Sigmoid colon (tissue), 7 donors: ENCODE data around the gene REEP3. TPM values are rescaled to one million over a fixed set of nuclear protein-coding genes. Genes with fewer than 3 reads are reported as not detected.

ENCODE experiments used
- DNase-seq: peaks from one replicate; pipeline ENCODE4 v3.0.0-alpha.2; 2019
- H3K27ac ChIP-seq, 4 donors: fragments of 200-600 bp; sonication (generic); one replicate each; pipeline ENCODE4 v1.5.1; 2016 to 2019; ENCODE audit warnings: mild to moderate bottlenecking in 1 of 4
- H3K27me3 ChIP-seq, 3 donors: fragments of 200-600 bp; sonication (generic); one replicate each; pipeline ENCODE4 v1.5.1; 2019; ENCODE audit warnings: mild to moderate bottlenecking in 1 of 3
- H3K36me3 ChIP-seq, 4 donors: fragments of 200-600 bp; sonication (generic); one replicate each; pipeline ENCODE4 v1.5.1; 2016 to 2019
- H3K4me1 ChIP-seq, 4 donors: fragments of 200-600 bp; sonication (generic); one replicate each; pipeline ENCODE4 v1.5.1; 2017 to 2019
- H3K4me3 ChIP-seq, 4 donors: fragments of 200-600 bp; sonication (generic); one replicate each; pipeline ENCODE4 v1.5.1; 2017 to 2019; ENCODE audit warnings: mild to moderate bottlenecking in 2 of 4, moderate library complexity in 1 of 4
- H3K9me3 ChIP-seq, 4 donors: fragments of 200-600 bp in 3 of 4; sonication (generic) in 3 of 4; one replicate each; pipeline versions ENCODE4 v1.5.1 to v1.6.1; 2013 to 2019
- CTCF ChIP-seq, 4 experiments: fragments of 450-650 bp in 3 of 4; fragments of 200-600 bp in 1 of 4; IDR thresholded peaks; one replicate each; pipeline ENCODE4 v1.5.1; 2016 to 2019; ENCODE audit warnings: antibody characterized with exemption in 4 of 4, mild to moderate bottlenecking in 3 of 4, moderate library complexity in 2 of 4
- EP300 ChIP-seq, 4 donors: sonication (generic); formaldehyde crosslinking; IDR thresholded peaks; one replicate each; pipeline ENCODE4 v1.6.1; 2017; ENCODE audit warnings: antibody characterized with exemption in 4 of 4
- POLR2A ChIP-seq, 2 donors: fragments of 450-650 bp; IDR thresholded peaks; one replicate each; pipeline ENCODE4 v1.6.1; 2016; ENCODE audit warnings: antibody characterized with exemption in 2 of 2, mild to moderate bottlenecking in 2 of 2, moderate library complexity in 2 of 2
- POLR2AphosphoS5 ChIP-seq, 4 donors: sonication (generic); formaldehyde crosslinking; IDR thresholded peaks; one replicate each; pipeline ENCODE4 v1.6.1; 2017; ENCODE audit warnings: antibody characterized with exemption in 4 of 4
- WGBS, 2 donors: extraction: QIAGEN DNeasy Blood & Tissue Kit; methylation state at CpG; one replicate each; pipeline ENCODE4 v1.1.7; 2013; 5-methylcytosine and 5-hydroxymethylcytosine counted together
- intact Hi-C: fragments of 100-400 bp; cut with DNase I; formaldehyde crosslinking; loops from one replicate; pipeline ENCODE4 v1.15.1; 2023
- polyA plus RNA-seq, 3 donors: library from polyadenylated mRNA; stranded (reverse); fragments of 200-250 nt; gene quantifications; one replicate each; pipeline ENCODE4 v1.2.3, GENCODE V29; 2013
- total RNA-seq, 4 donors: library from RNA; depleted of rRNA; stranded (reverse); fragments of >200 nt; gene quantifications; one replicate each; pipeline ENCODE4 v1.1.0, GENCODE V29; 2016
- donor health status: healthy with polysubstance abuse.
- donor health status: Bipolar disorder and iron deficiency.
- donor health status: healthy.

REEP3 gene
- total and polyA plus RNA-seq, 7 donors = 8.6 to 116 (median 69.2) TPM

DNA sequence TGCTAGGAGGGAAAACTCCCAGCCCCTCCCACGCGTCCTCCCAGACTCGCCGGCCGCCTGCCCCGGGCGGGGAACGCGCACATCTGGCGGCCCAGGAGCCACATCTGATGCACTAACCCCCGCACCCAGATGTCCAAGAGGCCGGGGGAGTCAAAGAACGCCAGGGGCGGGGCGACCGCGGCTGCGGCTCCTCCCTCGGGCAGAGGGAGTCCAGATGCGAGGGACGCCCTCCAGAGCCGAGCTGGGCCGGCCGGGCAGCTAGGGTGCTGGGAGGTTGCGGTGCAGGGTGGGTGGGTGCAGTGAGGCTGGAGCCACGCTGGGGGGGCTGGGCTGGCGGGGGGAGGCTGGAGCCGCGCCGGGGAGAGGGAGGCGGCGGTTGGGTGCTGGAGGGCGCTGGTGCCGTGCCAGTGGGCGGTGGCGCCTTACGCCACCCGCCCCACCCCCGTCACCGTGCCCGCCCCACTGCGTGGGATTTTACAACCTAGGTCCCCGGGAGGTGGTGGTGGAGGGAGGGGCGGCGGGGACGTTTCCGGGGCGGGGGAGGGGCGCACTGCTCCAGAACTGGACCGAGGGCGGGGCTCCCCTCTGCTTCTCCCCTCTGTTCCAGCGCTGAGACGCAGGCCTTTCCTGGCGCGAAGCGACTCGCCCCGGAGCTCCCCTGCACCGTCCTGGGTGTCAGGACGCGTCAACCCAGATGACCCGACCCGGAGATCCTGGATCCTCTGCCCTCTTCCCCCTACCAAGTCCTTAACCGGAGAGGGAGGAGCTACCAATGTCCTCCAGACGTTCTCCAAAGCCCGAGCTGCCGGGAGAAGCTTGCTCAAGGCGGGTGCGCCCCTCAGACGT is 109.1 kb downstream of the REEP3 start:
- DNase-seq = peak; percentile 97
- H3K27me3 ChIP-seq = no peaks in the 10 kb centered on the region
- H3K4me1 ChIP-seq = peaks cover 0 to 36% (median 28%) of the 10 kb centered on the region in 4 donors
- intact Hi-C loops = loop anchor here (2.0 to 10.0 kb wide), 5 partner anchors 82 to 1586 kb away; partner anchors contain the start of gene ADO
- TF ChIP-seq POLR2A (IDR thresholded peaks at IDR 0.05) (peak; percentile 48 to 52), CTCF (IDR thresholded peaks at IDR 0.05) (no peak), EP300 (IDR thresholded peaks at IDR 0.05) (peak in 2 of 4 donors; percentile 8 to 67), POLR2AphosphoS5 (IDR thresholded peaks at IDR 0.05) (peak; percentile 67 to 81 (median 79))
- H3K4me3 ChIP-seq = peak overlapping the region; percentile 49 to 65 (median 57)
- no peaks in the 10 kb centered on the region for H3K9me3 ChIP-seq
- H3K27ac ChIP-seq = peak overlapping the region; percentile 95 to 98 (median 98)
- 0% methylated on average over 70 of the region's 70 CpGs for WGBS, 2 donors
- H3K36me3 ChIP-seq = no peaks in the 10 kb centered on the region

DNA sequence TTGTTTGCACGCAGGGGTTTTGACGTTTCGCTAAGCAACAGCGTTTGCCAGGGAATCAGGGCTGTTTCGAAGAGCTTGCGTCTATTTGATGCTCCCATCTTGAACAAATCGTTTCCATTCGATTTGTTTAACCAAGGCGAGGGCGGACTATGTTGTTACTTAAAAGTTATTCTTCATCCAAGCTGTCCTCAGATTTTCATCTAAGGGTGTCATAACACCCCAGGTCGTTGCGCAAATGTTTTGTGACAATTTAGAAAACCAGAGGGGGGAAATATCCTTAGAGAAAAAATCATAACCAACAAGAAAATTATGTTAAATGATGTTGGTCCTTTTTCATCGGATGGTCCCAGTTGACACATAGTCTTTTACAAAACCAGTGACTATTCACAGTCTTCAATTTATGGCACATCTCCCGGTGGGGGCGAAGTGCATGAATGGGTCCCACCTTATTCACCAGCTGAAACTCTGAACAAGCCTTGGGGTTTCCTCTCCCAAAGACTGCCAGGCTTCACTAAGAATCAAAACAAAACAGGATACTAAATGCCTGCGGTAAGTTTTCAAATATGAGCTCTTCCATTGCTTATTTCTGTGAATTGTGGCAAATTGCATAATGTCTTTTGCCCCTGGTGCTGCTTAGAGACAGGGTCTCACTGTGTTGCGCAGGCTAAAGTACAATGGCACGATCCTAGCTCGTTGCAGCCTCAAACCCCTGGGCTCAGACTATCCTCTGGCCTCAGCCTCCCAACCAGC is 109.9 kb downstream of the REEP3 start:
- Histone ChIP-seq H3K9me3 (no peaks in the 10 kb centered on the region), H3K27ac (peak overlapping the region; percentile 95 to 98 (median 98)), H3K36me3 (no peaks in the 10 kb centered on the region), H3K4me1 (peaks cover 0 to 36% (median 28%) of the 10 kb centered on the region in 4 donors), H3K4me3 (peak overlapping the region; percentile 49 to 65 (median 57)), H3K27me3 (no peaks in the 10 kb centered on the region)
- WGBS, 2 donors = 16 to 22% methylated on average over 19 of the region's 19 CpGs
- intact Hi-C loops = loop anchor here (2.0 to 10.0 kb wide), 5 partner anchors 82 to 1586 kb away; partner anchors contain the start of gene ADO
- TF ChIP-seq EP300 (IDR thresholded peaks at IDR 0.05) (no peak), POLR2AphosphoS5 (IDR thresholded peaks at IDR 0.05) (peak in 2 of 4 donors; percentile 0 to 35), POLR2A (IDR thresholded peaks at IDR 0.05) (no peak), CTCF (IDR thresholded peaks at IDR 0.05) (no peak)
- DNase-seq = no peak

DNA sequence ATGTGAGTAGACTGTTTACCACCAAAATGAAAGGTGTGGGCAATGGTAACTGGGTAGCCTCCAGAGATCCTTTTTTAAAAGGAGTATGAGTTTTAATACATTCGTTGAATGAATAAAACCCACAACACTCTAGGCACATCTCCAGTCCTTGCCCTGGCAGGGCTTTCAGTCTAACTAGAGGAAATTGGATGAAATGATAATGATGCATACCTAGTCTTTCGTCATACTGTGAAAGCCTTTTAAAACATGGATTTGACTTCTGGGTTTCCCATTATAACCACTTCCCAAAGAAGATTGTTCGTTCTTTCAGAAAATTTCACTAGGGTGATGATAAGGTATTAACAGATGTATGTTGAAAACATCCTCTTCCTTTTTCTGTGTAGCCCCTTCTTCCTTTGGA is 110.8 kb downstream of the REEP3 start:
- 61% methylated on average over 3 of the region's 3 CpGs for WGBS, 2 donors
- Histone ChIP-seq H3K27me3 (no peaks in the 10 kb centered on the region), H3K4me3 (no peak overlapping the region), H3K9me3 (no peaks in the 10 kb centered on the region), H3K4me1 (peaks cover 0 to 36% (median 28%) of the 10 kb centered on the region in 4 donors), H3K27ac (peak overlapping the region; percentile 95 to 98 (median 98)), H3K36me3 (no peaks in the 10 kb centered on the region)
- intact Hi-C loops = loop anchor here (2.0 to 10.0 kb wide), 5 partner anchors 81 to 1587 kb away; partner anchors contain the start of gene ADO
- no peak for TF ChIP-seq EP300 (IDR thresholded peaks at IDR 0.05)
- TF ChIP-seq CTCF (IDR thresholded peaks at IDR 0.05) = no peak
- no peak for DNase-seq

- no peaks in the 10 kb centered on the region for H3K36me3 ChIP-seq
- no peak overlapping the region for H3K27ac ChIP-seq
- intact Hi-C loops = loop anchor here (5.0 to 10.0 kb wide), 3 partner anchors 427 to 1589 kb away; partner anchors contain the start of gene ADO
- TF ChIP-seq POLR2AphosphoS5 (IDR thresholded peaks at IDR 0.05) (no peak), CTCF (IDR thresholded peaks at IDR 0.05) (peak in 2 of 4 experiments; percentile 13 to 18)
- no peak for DNase-seq
- WGBS, 2 donors = 30 to 64% methylated on average over 5 of the region's 5 CpGs
- no peaks in the 10 kb centered on the region for H3K27me3 ChIP-seq
- H3K9me3 ChIP-seq = no peaks in the 10 kb centered on the region
- peaks cover 0 to 17% (median 11%) of the 10 kb centered on the region in 4 donors for H3K4me1 ChIP-seq
- H3K4me3 ChIP-seq = no peak overlapping the region
Observed at GRCh38 chr10:63633677-63634487, 112.7 kb downstream of the REEP3 start.
